HL-60 (cell line): Measurements from ENCODE around the gene CABP7.

Source experiments
- CTCF ChIP-seq: IDR thresholded peaks from one replicate; pipeline ENCODE4 v1.5.1; 2011; ENCODE audit warnings: low read length, control low read depth, inconsistent platforms; ENCODE audit not compliant: insufficient read depth
- GABPA ChIP-seq: IDR thresholded peaks from 2 replicates; pipeline ENCODE4 v1.6.1; 2012; ENCODE audit warnings: low read depth
- POLR2AphosphoS5 ChIP-seq: IDR thresholded peaks from 2 replicates; pipeline ENCODE4 v1.6.1; 2012; ENCODE audit warnings: low read depth
- SPI1 ChIP-seq: IDR thresholded peaks from 2 replicates; pipeline ENCODE4 v1.6.1; 2012; ENCODE audit warnings: low read depth, mild to moderate bottlenecking, borderline replicate concordance
- TF ChIP-seq, protein P1 (sequence below): IDR thresholded peaks from 2 replicates; pipeline ENCODE4 v1.6.1; 2012; ENCODE audit warnings: low read depth; ENCODE audit not compliant: insufficient replicate concordance

- no peak for TF ChIP-seq CTCF
- TF ChIP-seq POLR2AphosphoS5: no peak
- TF ChIP-seq, protein P1, sequence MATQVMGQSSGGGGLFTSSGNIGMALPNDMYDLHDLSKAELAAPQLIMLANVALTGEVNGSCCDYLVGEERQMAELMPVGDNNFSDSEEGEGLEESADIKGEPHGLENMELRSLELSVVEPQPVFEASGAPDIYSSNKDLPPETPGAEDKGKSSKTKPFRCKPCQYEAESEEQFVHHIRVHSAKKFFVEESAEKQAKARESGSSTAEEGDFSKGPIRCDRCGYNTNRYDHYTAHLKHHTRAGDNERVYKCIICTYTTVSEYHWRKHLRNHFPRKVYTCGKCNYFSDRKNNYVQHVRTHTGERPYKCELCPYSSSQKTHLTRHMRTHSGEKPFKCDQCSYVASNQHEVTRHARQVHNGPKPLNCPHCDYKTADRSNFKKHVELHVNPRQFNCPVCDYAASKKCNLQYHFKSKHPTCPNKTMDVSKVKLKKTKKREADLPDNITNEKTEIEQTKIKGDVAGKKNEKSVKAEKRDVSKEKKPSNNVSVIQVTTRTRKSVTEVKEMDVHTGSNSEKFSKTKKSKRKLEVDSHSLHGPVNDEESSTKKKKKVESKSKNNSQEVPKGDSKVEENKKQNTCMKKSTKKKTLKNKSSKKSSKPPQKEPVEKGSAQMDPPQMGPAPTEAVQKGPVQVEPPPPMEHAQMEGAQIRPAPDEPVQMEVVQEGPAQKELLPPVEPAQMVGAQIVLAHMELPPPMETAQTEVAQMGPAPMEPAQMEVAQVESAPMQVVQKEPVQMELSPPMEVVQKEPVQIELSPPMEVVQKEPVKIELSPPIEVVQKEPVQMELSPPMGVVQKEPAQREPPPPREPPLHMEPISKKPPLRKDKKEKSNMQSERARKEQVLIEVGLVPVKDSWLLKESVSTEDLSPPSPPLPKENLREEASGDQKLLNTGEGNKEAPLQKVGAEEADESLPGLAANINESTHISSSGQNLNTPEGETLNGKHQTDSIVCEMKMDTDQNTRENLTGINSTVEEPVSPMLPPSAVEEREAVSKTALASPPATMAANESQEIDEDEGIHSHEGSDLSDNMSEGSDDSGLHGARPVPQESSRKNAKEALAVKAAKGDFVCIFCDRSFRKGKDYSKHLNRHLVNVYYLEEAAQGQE: no peak
- no peak for TF ChIP-seq SPI1
- no peak for TF ChIP-seq GABPA
Measured at GRCh38 chr22:29690476-29690875, 29.3 kb upstream of the CABP7 start.
